ENCODE results near the gene SYT9. TPM values are rescaled to one million over a fixed set of nuclear protein-coding genes. Genes with fewer than 3 reads are reported as not detected.

Gene SYT9
- total and polyA plus RNA-seq, 2 of the 8 experiments (the other 6 are each of a cell fraction or from before 2014, with no cell fraction given), result 1.5 to 2.9 TPM

- Histone ChIP-seq H4K91ac (replicated peaks; ENCODE audit: insufficient read length, low read length) (no peak overlapping the region), H4K8ac (ENCODE audit: extremely low read depth, insufficient read depth, low read length) (no peak overlapping the region), H2AK5ac (ENCODE audit: low read depth, low read length) (no peak overlapping the region), H3K56ac (replicated peaks; ENCODE audit: insufficient read length, low read depth, low read length) (no peak overlapping the region), H3K4ac (replicated peaks; ENCODE audit: insufficient read length, low read depth, low read length) (no peak overlapping the region), H3K27ac (ENCODE audit: low read depth, low read length) (no peak overlapping the region), H2AFZ (ENCODE audit: low read length) (no peak overlapping the region), H3K4me1 (replicated peaks in 1 of 4; ENCODE audit: control insufficient read depth in 3 of 4, insufficient read depth in 4 of 4, low read length in 3 of 4) (peaks cover 0 to 1% (median 0%) of the 10 kb centered on the region in 4 experiments; a peak in 1 of 7 replicates), H3K9ac (replicated peaks in 1 of 4; ENCODE audit: extremely low read depth in 1 of 4, low read depth in 3 of 4, low read length in 3 of 4) (no peak overlapping the region), H3K27me3 (replicated peaks in 1 of 4; ENCODE audit: control insufficient read depth in 3 of 4, extremely low read depth in 1 of 4, insufficient read depth in 3 of 4, low read length in 3 of 4) (peaks cover under 1 to 12% (median 4%) of the 10 kb centered on the region in 4 experiments; a peak in 4 of 7 replicates), H2BK12ac (ENCODE audit: low read depth, low read length) (no peak overlapping the region), H2BK20ac (ENCODE audit: low read length) (no peak overlapping the region), H3K23ac (ENCODE audit: insufficient read length) (no peak overlapping the region), H3K79me2 (ENCODE audit: control insufficient read depth in 1 of 2, insufficient read depth in 2 of 2, low read length in 2 of 2) (no peaks in the 10 kb centered on the region), H3K23me2 (ENCODE audit: low read depth, low read length) (no peaks in the 10 kb centered on the region), H3K18ac (ENCODE audit: extremely low read depth, low read length) (no peak overlapping the region), H3K36me3 (ENCODE audit: control insufficient read depth in 2 of 4, insufficient read depth in 4 of 4, low read length in 3 of 4) (no peaks in the 10 kb centered on the region), H2BK5ac (ENCODE audit: low read depth, low read length) (no peak overlapping the region), H2BK120ac (replicated peaks; ENCODE audit: low read depth, low read length) (no peak overlapping the region), H4K20me1 (replicated peaks in 1 of 2; ENCODE audit: control insufficient read depth in 1 of 2, insufficient read depth in 2 of 2, low read length in 2 of 2) (no peaks in the 10 kb centered on the region), H4K5ac (ENCODE audit: insufficient read length, low read depth, low read length) (no peak overlapping the region), H3K79me1 (ENCODE audit: low read depth, low read length) (no peaks in the 10 kb centered on the region), H3K4me3 (ENCODE audit: extremely low read depth in 1 of 4, insufficient read depth in 2 of 4, low read depth in 3 of 4, low read length in 4 of 4) (no peak overlapping the region), H3K9me3 (ENCODE audit: insufficient read depth in 2 of 2, low read depth in 1 of 2, low read length in 1 of 2) (no peaks in the 10 kb centered on the region), H2BK15ac (ENCODE audit: low read length) (no peak overlapping the region), H3K4me2 (ENCODE audit: insufficient read depth in 1 of 2, low read depth in 2 of 2, low read length in 2 of 2) (no peak overlapping the region), H3K14ac (ENCODE audit: insufficient read length) (no peak overlapping the region)
- FAIRE-seq (no peak), DNase-seq (ENCODE audit: low read depth in 1 of 2, low spot score in 2 of 2) (no peak)
- WGBS, 2 experiments (ENCODE audit: extremely low coverage in 1 of 2, insufficient coverage in 1 of 2, insufficient read length in 1 of 2, insufficient replicate concordance in 2 of 2, low coverage in 1 of 2, low lambda C conversion rate in 2 of 2, missing lambda C conversion rate in 1 of 2), result 96% methylated on average over 3 of the region's 3 CpGs; no CpG with 5 or more reads in 1 of the 2 experiments
- ChIA-PET CTCF (ENCODE audit: partially characterized antibody) (interaction anchor here (1.1 kb wide), 1 partner anchor 197 kb away, joined by 3 read pairs; no protein-coding TSS in a partner anchor), POLR2A (ENCODE audit: partially characterized antibody) (no interaction called here)
- no peak for TF ChIP-seq CBX5 (IDR thresholded peaks at IDR 0.05; ENCODE audit: low read depth, low read length)
- TF ChIP-seq GABPA (IDR thresholded peaks at IDR 0.05; ENCODE audit: borderline replicate concordance, insufficient read depth, low read length), result no peak
- TF ChIP-seq HDAC6 (IDR thresholded peaks at IDR 0.05; ENCODE audit: low read depth, low read length), result no peak
- TF ChIP-seq SP2 (IDR thresholded peaks at IDR 0.05; ENCODE audit: low read length), result no peak
- TF ChIP-seq ATF3 (IDR thresholded peaks at IDR 0.05; ENCODE audit: insufficient read depth, low read depth, low read length), result no peak
- TF ChIP-seq RAD21 (IDR thresholded peaks at IDR 0.05 in 1 of 2, conservative IDR thresholded peaks at IDR 0.05 in 1 of 2; ENCODE audit: low read depth in 2 of 2, low read length in 2 of 2), result no peak
- TF ChIP-seq SIN3A (conservative IDR thresholded peaks at IDR 0.05 in 1 of 2, IDR thresholded peaks at IDR 0.05 in 1 of 2; ENCODE audit: low read depth in 1 of 2, low read length in 2 of 2), result no peak
- no peak for TF ChIP-seq EGR1 (IDR thresholded peaks at IDR 0.05; ENCODE audit: borderline replicate concordance, low read depth, low read length)
- TF ChIP-seq HDAC2 (IDR thresholded peaks at IDR 0.05; ENCODE audit: borderline replicate concordance in 1 of 2, low read depth in 2 of 2, low read length in 2 of 2), result no peak
- TF ChIP-seq POLR2AphosphoS5 (IDR thresholded peaks at IDR 0.05; ENCODE audit: low read depth, low read length), result no peak
- TF ChIP-seq NRF1 (IDR thresholded peaks at IDR 0.05; ENCODE audit: low read depth, low read length), result no peak
- no peak for TF ChIP-seq PHF8 (conservative IDR thresholded peaks at IDR 0.05; ENCODE audit: low read depth, low read length)
- TF ChIP-seq CBX8 (IDR thresholded peaks at IDR 0.05; ENCODE audit: borderline replicate concordance, low read depth, low read length), result no peak
These were observed 6.4 kb upstream of the SYT9 start for GRCh38 chr11:7245341-7245740.

All from H1 (cell line).